GM12864 (cell line): ENCODE results near the gene CDX2.

Experiments
- DNase-seq: peaks from one replicate; pipeline ENCODE4 v3.0.0-alpha.2; 2011; ENCODE audit warnings: low read depth
- H3K4me3 ChIP-seq: 2 replicates; pipeline ENCODE4 v1.5.1; 2011; ENCODE audit warnings: mild to moderate bottlenecking, low read depth, low read length, control low read depth
- TF ChIP-seq, protein P1 (sequence below): IDR thresholded peaks from 2 replicates; pipeline ENCODE4 v1.5.1; 2011; ENCODE audit warnings: low read depth, mild to moderate bottlenecking, moderate library complexity, low read length, control low read depth, inconsistent platforms; ENCODE audit errors: missing control alignments

Gene CDX2

DNA sequence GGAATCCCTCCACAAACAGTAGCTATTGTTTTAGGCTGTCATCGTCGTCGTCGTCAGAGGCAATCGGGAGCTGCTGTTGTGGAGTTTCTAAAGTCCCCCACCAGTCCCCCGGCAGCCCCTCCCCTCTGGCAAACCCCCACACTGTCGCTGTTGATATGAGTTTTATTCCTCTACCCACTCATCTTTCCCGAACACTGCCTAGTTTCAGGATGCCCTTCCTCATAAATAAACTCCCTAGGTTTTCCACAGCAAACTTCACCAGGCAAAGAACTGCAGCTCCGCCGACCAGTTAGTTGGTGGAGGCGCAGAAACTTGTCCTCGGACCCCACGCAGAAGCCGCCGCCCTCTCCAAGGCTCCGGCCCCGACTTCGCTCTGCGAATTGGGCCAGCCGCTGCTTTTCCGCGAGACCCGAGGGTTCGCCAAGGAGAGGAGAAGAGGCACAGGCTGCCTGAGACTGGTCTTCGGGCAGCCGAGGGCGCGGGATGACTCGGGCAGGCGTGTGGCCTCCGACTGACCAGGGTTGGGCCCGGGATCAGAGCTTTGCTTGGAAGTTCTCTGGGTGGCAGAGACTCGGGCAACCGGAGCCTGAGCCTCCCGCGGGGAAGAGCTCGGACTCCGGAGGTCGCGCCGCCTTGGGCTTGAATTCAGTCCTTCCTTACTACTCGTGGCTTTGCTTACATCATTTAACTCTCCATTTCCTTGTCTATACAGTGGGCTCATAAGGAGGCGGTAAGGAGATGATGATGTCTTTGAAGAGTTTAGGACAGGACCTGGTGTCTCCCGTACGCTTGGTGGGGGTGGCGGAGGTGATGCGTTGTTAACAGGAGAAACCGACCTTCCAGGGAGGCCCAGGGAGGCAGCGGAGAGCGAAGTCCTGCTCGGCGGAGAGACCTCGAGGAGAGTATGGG, 41.4 kb downstream of the CDX2 start:
- DNase-seq: no peak
- no peak overlapping the region for H3K4me3 ChIP-seq
- TF ChIP-seq, protein P1, sequence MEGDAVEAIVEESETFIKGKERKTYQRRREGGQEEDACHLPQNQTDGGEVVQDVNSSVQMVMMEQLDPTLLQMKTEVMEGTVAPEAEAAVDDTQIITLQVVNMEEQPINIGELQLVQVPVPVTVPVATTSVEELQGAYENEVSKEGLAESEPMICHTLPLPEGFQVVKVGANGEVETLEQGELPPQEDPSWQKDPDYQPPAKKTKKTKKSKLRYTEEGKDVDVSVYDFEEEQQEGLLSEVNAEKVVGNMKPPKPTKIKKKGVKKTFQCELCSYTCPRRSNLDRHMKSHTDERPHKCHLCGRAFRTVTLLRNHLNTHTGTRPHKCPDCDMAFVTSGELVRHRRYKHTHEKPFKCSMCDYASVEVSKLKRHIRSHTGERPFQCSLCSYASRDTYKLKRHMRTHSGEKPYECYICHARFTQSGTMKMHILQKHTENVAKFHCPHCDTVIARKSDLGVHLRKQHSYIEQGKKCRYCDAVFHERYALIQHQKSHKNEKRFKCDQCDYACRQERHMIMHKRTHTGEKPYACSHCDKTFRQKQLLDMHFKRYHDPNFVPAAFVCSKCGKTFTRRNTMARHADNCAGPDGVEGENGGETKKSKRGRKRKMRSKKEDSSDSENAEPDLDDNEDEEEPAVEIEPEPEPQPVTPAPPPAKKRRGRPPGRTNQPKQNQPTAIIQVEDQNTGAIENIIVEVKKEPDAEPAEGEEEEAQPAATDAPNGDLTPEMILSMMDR: no peak

DNA sequence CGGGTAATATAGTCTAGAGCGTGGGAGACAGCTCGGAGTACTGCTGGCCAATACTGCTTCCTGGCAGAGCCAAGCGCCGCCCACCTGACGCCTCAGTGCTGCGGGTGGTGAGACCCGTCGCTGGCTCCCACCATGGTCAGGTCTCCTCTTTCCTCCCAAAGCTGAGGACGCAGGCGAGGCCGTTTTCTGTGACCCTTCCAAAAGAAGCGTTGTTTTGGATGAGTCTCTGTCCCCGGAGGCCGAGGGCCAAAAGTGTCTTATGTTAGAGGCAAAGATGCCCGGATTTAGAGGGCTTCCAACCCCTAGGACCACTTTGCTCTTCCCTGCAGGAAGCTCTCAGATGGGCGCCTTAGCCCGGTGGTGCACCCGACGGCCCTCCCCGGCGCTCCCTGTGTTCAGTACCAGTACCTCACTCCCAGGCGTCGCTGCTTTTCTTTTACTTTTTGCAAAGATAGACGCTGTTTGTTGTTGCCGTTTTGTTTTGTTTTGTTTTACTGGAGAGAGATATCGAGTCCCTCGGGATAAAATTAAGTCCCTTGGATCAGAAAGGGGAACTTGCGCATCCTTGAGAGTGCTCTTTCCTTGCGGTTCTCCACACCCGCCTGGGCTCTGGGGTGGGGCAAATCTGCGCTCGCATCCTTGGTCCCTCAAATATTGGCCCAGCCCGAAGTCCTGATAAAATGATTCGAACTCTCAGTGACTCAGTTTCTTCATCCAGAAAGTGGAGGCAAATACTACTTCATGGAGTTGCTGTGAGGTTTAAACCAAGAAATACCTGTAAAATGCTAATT, 42.3 kb downstream of the CDX2 start:
- DNase-seq: no peak
- TF ChIP-seq, protein P1: no peak
- H3K4me3 ChIP-seq: no peak overlapping the region

DNA sequence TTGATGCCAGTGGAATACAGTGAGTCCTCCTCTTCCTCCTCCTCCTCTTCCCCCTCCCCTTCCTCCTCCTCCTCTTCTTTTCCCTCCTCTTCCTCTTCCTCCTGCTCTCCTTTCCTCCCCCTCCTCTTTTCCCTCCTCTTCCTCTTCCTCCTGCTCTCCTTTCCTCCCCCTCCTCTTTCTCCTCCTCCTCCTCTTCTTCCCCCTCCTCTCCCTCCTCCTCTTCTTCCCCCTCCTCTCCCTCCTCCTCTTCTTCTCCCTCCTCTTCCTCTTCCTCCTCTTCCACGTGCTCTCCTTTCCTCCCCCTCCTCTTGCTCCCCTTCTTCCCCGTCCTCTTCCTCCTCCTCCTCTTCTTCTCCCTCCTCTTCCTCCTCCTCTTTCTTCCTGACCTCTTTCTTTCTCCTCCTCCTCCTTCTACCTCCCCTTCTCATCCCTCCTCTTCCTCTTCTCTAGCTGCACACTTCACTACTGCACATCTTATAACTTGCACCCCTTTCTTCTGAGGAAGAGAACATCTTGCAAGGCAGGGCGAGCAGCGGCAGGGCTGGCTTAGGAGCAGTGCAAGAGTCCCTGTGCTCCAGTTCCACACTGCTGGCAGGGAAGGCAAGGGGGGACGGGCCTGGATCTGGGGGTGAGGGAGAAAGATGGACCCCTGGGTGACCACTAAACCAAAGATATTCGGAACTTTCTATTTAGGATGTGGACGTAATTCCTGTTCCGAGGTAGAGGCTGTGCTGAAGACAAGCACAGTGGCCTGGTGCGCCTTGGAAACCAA, 43.7 kb downstream of the CDX2 start:
- no peak for DNase-seq
- H3K4me3 ChIP-seq: no peak overlapping the region
- TF ChIP-seq, protein P1: no peak

DNA sequence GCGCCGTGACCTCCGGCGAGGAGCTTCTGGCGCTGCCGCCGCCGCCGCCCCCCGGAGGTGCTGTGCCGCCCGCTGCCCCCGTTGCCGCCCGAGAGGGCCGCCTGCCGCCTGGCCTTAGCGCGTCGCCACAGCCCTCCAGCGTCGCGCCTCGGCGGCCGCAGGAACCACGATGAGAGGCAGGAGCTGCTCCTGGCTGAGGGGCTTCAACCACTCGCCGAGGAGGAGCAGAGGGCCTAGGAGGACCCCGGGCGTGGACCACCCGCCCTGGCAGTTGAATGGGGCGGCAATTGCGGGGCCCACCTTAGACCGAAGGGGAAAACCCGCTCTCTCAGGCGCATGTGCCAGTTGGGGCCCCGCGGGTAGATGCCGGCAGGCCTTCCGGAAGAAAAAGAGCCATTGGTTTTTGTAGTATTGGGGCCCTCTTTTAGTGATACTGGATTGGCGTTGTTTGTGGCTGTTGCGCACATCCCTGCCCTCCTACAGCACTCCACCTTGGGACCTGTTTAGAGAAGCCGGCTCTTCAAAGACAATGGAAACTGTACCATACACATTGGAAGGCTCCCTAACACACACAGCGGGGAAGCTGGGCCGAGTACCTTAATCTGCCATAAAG, 44.5 kb downstream of the CDX2 start:
- TF ChIP-seq, protein P1: no peak
- no peak overlapping the region for H3K4me3 ChIP-seq

DNA sequence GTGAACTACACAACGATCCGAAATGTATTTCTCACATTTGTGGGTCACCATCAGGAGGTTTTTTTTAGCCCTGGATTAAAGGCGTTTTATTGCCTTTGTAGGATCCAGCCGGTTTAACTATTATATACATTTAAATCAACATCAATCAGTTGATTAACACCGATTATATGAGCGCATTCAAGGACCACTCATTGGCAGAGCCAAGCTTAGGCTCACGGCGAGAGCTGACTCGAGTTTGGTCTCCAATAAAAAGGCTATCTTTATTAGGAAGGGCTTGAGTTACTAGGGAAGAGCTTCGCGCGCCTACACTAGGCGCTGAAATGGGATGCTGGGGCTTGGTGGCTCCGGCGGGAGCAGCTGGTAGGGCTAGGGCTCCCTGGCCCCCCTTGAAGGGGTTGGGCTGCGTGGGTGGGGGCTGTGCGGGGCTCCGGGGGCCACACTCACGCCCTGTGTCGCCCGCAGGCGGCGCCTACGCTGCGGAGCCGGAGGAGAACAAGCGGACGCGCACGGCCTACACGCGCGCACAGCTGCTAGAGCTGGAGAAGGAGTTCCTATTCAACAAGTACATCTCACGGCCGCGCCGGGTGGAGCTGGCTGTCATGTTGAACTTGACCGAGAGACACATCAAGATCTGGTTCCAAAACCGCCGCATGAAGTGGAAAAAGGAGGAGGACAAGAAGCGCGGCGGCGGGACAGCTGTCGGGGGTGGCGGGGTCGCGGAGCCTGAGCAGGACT, 45.2 kb downstream of the CDX2 start:
- no peak for DNase-seq

More for the DNA sequence above, 44.5 kb downstream of the CDX2 start:
- DNase-seq: no peak

More for the DNA sequence above, 45.2 kb downstream of the CDX2 start:
- H3K4me3 ChIP-seq: no peak overlapping the region
- TF ChIP-seq, protein P1: no peak
